HCT116 (cell line): ENCODE data around the gene RPRD1B. TPM values are rescaled to one million over a fixed set of nuclear protein-coding genes. Genes with fewer than 3 reads are reported as not detected.

ENCODE experiments used
- ATAC-seq: fragments of 200-7000 bp; cut with Tn5 transposase; 2 replicates; pipeline ENCODE4 v1.9.1; 2020; ENCODE audit warnings: mild to moderate bottlenecking, moderate library complexity
- BruUV-seq: library from RNA; stranded (reverse); fragments of 400-500 nt; replicated peaks from 2 replicates; lab custom pipeline; 2021; lab: Mats Ljungman, UMichigan
- CTCF ChIA-PET: fragments of 300-600 bp; sonication (Branson Sonifier 250); formaldehyde crosslinking; loops from one replicate; lab custom pipeline; 2021; ENCODE audit warnings: antibody characterized with exemption; lab: Charles Lee
- POLR2A ChIA-PET: fragments of 300-600, 350-600 bp; sonication (Branson Sonifier 250); formaldehyde crosslinking; loops from one replicate; lab custom pipeline; 2021; ENCODE audit warnings: antibody characterized with exemption; lab: Charles Lee
- RAD21 ChIA-PET, 2 experiments: fragments of 300-600 bp; sonication (Branson Sonifier 250); formaldehyde crosslinking; loops; one replicate each; lab custom pipeline; 2023; ENCODE audit warnings: low total read pairs in 2 of 2; ENCODE audit not compliant: uncharacterized antibody in 2 of 2, unreplicated experiment in 2 of 2, low non-redundant PET in 1 of 2; lab: Charles Lee
- DNase-seq: peaks from one replicate; pipeline ENCODE4 v3.0.0-alpha.2; 2010; ENCODE audit warnings: low read depth, low spot score
- H2AFZ ChIP-seq: fragments of 200-600 bp; shearing (Covaris generic), sonication (generic); 2 replicates; pipeline ENCODE4 v1.6.1; 2017; ENCODE audit warnings: low read depth, mixed run types, mixed read lengths, antibody characterized with exemption, low read length; ENCODE audit not compliant: poor library complexity, severe bottlenecking
- H3K27ac ChIP-seq: 2 replicates; pipeline ENCODE4 v1.5.1; 2012; ENCODE audit warnings: low read depth, low read length
- H3K27me3 ChIP-seq: fragments of 200-600 bp; sonication (generic); 2 replicates; pipeline ENCODE4 v1.6.1; 2016; ENCODE audit warnings: mixed run types, low read length, mixed read lengths; ENCODE audit not compliant: insufficient read depth
- H3K36me3 ChIP-seq, 2 experiments: fragments of 200-500 bp in 1 of 2; fragments of 200-600 bp in 1 of 2; sonication (Bioruptor generic) in 1 of 2; sonication (generic) in 1 of 2; 2 replicates each; pipeline versions ENCODE4 v1.5.1 to v1.6.1; 2014 to 2016; ENCODE audit warnings: low read length in 2 of 2, inconsistent platforms in 1 of 2, mixed read lengths in 1 of 2, mixed run types in 1 of 2; ENCODE audit not compliant: insufficient read depth in 2 of 2, control insufficient read depth in 1 of 2
- H3K4me1 ChIP-seq, 2 experiments: fragments of 200-600 bp in 1 of 2; sonication (generic) in 1 of 2; 2 replicates each; pipeline versions ENCODE4 v1.5.1 to v1.6.1; 2012 to 2017; ENCODE audit warnings: low read length in 2 of 2, inconsistent platforms in 1 of 2, mild to moderate bottlenecking in 1 of 2, mixed read lengths in 1 of 2, mixed run types in 1 of 2, moderate library complexity in 1 of 2; ENCODE audit not compliant: insufficient read depth in 2 of 2, control insufficient read depth in 1 of 2
- H3K4me2 ChIP-seq: fragments of 200-600 bp; sonication (generic); 2 replicates; pipeline ENCODE4 v1.6.1; 2017; ENCODE audit warnings: mixed run types, low read length, mixed read lengths
- H3K4me3 ChIP-seq, 2 experiments: fragments of 200-600 bp in 1 of 2; sonication (generic) in 1 of 2; replicated peaks in 1 of 2; 2 replicates each; pipeline ENCODE4 v1.5.1; 2011 to 2016; ENCODE audit warnings: low read length in 2 of 2, control low read depth in 1 of 2, low read depth in 1 of 2, mild to moderate bottlenecking in 1 of 2, mixed read lengths in 1 of 2, mixed run types in 1 of 2
- H3K79me2 ChIP-seq: fragments of 200-600 bp; sonication (generic); 2 replicates; pipeline ENCODE4 v1.6.1; 2017; ENCODE audit warnings: mild to moderate bottlenecking, mixed run types, low read length, moderate library complexity, mixed read lengths; ENCODE audit not compliant: insufficient read depth
- H3K9ac ChIP-seq: fragments of 200-600 bp; sonication (generic); 2 replicates; pipeline ENCODE4 v1.6.1; 2016; ENCODE audit warnings: low read length, mixed read lengths
- H3K9me2 ChIP-seq: fragments of 200-600 bp; sonication (generic), shearing (Covaris generic); 2 replicates; pipeline ENCODE4 v1.6.1; 2017; ENCODE audit warnings: mixed run types, mild to moderate bottlenecking, moderate library complexity; ENCODE audit not compliant: insufficient read depth
- H3K9me3 ChIP-seq, 2 experiments: fragments of 200-500 bp in 1 of 2; fragments of 200-600 bp in 1 of 2; sonication (Bioruptor generic) in 1 of 2; sonication (generic) in 1 of 2; 2 replicates each; pipeline ENCODE4 v1.6.1; 2014 to 2017; ENCODE audit warnings: low read length in 2 of 2, mixed read lengths in 2 of 2, inconsistent platforms in 1 of 2, low read depth in 1 of 2, mild to moderate bottlenecking in 1 of 2, mixed run types in 1 of 2, moderate library complexity in 1 of 2; ENCODE audit not compliant: control insufficient read depth in 1 of 2, insufficient read depth in 1 of 2
- H4K20me1 ChIP-seq: fragments of 200-600 bp; sonication (generic), shearing (Covaris generic); 2 replicates; pipeline ENCODE4 v1.6.1; 2017; ENCODE audit warnings: mixed run types, mild to moderate bottlenecking, moderate library complexity; ENCODE audit not compliant: insufficient read depth
- CBX3 ChIP-seq: IDR thresholded peaks from 2 replicates; pipeline ENCODE4 v1.6.1; 2012; ENCODE audit warnings: low read depth
- ELF1 ChIP-seq: IDR thresholded peaks from 2 replicates; pipeline ENCODE4 v1.6.1; 2012; ENCODE audit warnings: low read depth, borderline replicate concordance
- EZH2 ChIP-seq: fragments of 200-600 bp; sonication (generic); IDR thresholded peaks from 2 replicates; pipeline ENCODE4 v1.6.1; 2017; ENCODE audit warnings: antibody characterized with exemption, mixed run types
- EZH2phosphoT487 ChIP-seq: fragments of 200-600 bp; IDR thresholded peaks from 2 replicates; pipeline ENCODE4 v1.6.1; 2018; ENCODE audit warnings: antibody characterized with exemption, borderline replicate concordance
- FOSL1 ChIP-seq: IDR thresholded peaks from 2 replicates; pipeline ENCODE4 v1.6.1; 2012; ENCODE audit warnings: low read depth
- JUND ChIP-seq: IDR thresholded peaks from 2 replicates; pipeline ENCODE4 v1.6.1; 2012
- POLR2A ChIP-seq: IDR thresholded peaks from 2 replicates; pipeline ENCODE4 v1.7.0; 2011; ENCODE audit warnings: borderline replicate concordance; ENCODE audit not compliant: insufficient read depth, insufficient read length; ENCODE audit errors: extremely low read depth
- POLR2AphosphoS5 ChIP-seq: IDR thresholded peaks from 2 replicates; pipeline ENCODE4 v1.6.1; 2011; ENCODE audit warnings: mild to moderate bottlenecking, low read depth, low read length, moderate library complexity
- RAD21 ChIP-seq: IDR thresholded peaks from 2 replicates; pipeline ENCODE4 v1.6.1; 2012; ENCODE audit warnings: low read depth, mild to moderate bottlenecking
- SIN3A ChIP-seq: IDR thresholded peaks from 2 replicates; pipeline ENCODE4 v1.6.1; 2012; ENCODE audit warnings: low read depth
- SP1 ChIP-seq: IDR thresholded peaks from 2 replicates; pipeline ENCODE4 v1.6.1; 2012; ENCODE audit warnings: low read depth
- TCF7L2 ChIP-seq: IDR thresholded peaks from 2 replicates; pipeline ENCODE4 v1.7.0; 2011; ENCODE audit warnings: borderline replicate concordance, inconsistent platforms; ENCODE audit not compliant: insufficient read depth, insufficient read length; ENCODE audit errors: extremely low read depth
- YY1 ChIP-seq: IDR thresholded peaks from 2 replicates; pipeline ENCODE4 v1.6.1; 2011; ENCODE audit warnings: low read length, low read depth, moderate library complexity, mild to moderate bottlenecking; ENCODE audit not compliant: insufficient replicate concordance; ENCODE audit errors: extremely low read depth
- ZFX ChIP-seq: fragments of 450-650 bp; IDR thresholded peaks from 2 replicates; pipeline ENCODE4 v1.6.1; 2017
- ZNF274 ChIP-seq: fragments of 200-500 bp; sonication (Bioruptor generic); IDR thresholded peaks from 2 replicates; pipeline ENCODE4 v1.6.1; 2014; ENCODE audit warnings: mild to moderate bottlenecking, low read depth, low read length, inconsistent platforms
- intact Hi-C: fragments of 100-400 bp; cut with micrococcal nuclease; formaldehyde crosslinking; loops from 2 replicates; pipeline ENCODE4 v1.10.0; 2022
- total RNA-seq: library from RNA; stranded (reverse); gene quantifications from one replicate; pipeline ENCODE4 v1.2.1, GENCODE V29; 2021; ENCODE audit not compliant: unreplicated experiment
- TF ChIP-seq, protein P1 (sequence below): IDR thresholded peaks from 2 replicates; pipeline ENCODE4 v1.6.1; 2012
- TF ChIP-seq, protein P2 (sequence below): IDR thresholded peaks from 2 replicates; pipeline ENCODE4 v1.6.1; 2012
- TF ChIP-seq, protein P3 (sequence below), 3 experiments: fragments of 200-600 bp in 1 of 3; sonication (generic) in 1 of 3; IDR thresholded peaks in 2 of 3; conservative IDR thresholded peaks in 1 of 3; 2 replicates each; pipeline ENCODE4 v1.5.1; 2012 to 2017; ENCODE audit warnings: low read depth in 2 of 3, low read length in 2 of 3, antibody characterized with exemption in 1 of 3, borderline replicate concordance in 1 of 3, control low read depth in 1 of 3, mild to moderate bottlenecking in 1 of 3, mixed read lengths in 1 of 3, mixed run types in 1 of 3, moderate library complexity in 1 of 3; ENCODE audit not compliant: insufficient read depth in 1 of 3
- TF ChIP-seq, protein P4 (sequence below): IDR thresholded peaks from 2 replicates; pipeline ENCODE4 v1.6.1; 2011; ENCODE audit warnings: mild to moderate bottlenecking, low read length, moderate library complexity; ENCODE audit not compliant: insufficient replicate concordance; ENCODE audit errors: extremely low read depth
- TF ChIP-seq, protein P5 (sequence below): IDR thresholded peaks from 2 replicates; pipeline ENCODE4 v1.6.1; 2012; ENCODE audit warnings: low read depth

The RPRD1B gene
- total RNA-seq, 1 experiment from 2014 or later = 30.7 TPM

DNA sequence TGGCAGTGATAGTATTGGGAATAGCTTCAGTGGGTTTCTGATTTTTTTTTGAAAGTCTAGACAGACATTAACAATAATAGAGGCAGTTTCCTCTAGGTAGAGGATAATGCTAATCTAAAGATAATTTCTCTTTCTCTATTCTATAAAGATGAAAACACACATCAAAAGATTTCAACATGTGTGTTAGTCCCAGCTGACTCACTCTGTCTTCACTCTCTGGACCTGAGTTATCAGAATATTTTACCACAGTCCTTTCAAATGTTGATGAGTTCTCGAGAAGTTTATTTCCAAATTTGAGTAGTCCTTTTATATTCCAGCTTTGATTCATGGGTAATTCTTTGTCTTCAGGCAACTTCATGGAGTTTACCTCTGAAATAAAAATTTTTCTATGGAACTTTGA, 17.1 kb downstream of the RPRD1B start:
- peaks cover 3 to 8% of the 10 kb centered on the region in 2 experiments; a peak in 1 of 4 replicates for H3K4me1 ChIP-seq
- H3K27me3 ChIP-seq = no peaks in the 10 kb centered on the region
- no peak overlapping the region for H3K4me2 ChIP-seq
- ChIA-PET POLR2A (no interaction called here), RAD21 (no interaction called here), CTCF (interaction anchor here (0.9 kb wide), 1 partner anchor 486 kb away, joined by 3 read pairs; no protein-coding TSS in a partner anchor)
- TF ChIP-seq RAD21 (no peak), ZNF274 (no peak), YY1 (no peak), SIN3A (no peak), POLR2AphosphoS5 (no peak), ELF1 (no peak), EZH2phosphoT487 (no peak), EZH2 (no peak), SP1 (no peak), POLR2A (no peak), TCF7L2 (no peak), JUND (no peak), CBX3 (no peak), ZFX (no peak), FOSL1 (no peak)
- TF ChIP-seq, protein P1, sequence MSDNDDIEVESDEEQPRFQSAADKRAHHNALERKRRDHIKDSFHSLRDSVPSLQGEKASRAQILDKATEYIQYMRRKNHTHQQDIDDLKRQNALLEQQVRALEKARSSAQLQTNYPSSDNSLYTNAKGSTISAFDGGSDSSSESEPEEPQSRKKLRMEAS = no peak
- TF ChIP-seq, protein P2, sequence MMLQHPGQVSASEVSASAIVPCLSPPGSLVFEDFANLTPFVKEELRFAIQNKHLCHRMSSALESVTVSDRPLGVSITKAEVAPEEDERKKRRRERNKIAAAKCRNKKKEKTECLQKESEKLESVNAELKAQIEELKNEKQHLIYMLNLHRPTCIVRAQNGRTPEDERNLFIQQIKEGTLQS = no peak
- TF ChIP-seq, protein P3, sequence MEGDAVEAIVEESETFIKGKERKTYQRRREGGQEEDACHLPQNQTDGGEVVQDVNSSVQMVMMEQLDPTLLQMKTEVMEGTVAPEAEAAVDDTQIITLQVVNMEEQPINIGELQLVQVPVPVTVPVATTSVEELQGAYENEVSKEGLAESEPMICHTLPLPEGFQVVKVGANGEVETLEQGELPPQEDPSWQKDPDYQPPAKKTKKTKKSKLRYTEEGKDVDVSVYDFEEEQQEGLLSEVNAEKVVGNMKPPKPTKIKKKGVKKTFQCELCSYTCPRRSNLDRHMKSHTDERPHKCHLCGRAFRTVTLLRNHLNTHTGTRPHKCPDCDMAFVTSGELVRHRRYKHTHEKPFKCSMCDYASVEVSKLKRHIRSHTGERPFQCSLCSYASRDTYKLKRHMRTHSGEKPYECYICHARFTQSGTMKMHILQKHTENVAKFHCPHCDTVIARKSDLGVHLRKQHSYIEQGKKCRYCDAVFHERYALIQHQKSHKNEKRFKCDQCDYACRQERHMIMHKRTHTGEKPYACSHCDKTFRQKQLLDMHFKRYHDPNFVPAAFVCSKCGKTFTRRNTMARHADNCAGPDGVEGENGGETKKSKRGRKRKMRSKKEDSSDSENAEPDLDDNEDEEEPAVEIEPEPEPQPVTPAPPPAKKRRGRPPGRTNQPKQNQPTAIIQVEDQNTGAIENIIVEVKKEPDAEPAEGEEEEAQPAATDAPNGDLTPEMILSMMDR (IDR thresholded peaks at IDR 0.05 in 2 of 3, conservative IDR thresholded peaks at IDR 0.05 in 1 of 3; ENCODE audit: borderline replicate concordance in 1 of 3, insufficient read depth in 1 of 3, low read depth in 2 of 3, low read length in 2 of 3) = no peak
- TF ChIP-seq, protein P4, sequence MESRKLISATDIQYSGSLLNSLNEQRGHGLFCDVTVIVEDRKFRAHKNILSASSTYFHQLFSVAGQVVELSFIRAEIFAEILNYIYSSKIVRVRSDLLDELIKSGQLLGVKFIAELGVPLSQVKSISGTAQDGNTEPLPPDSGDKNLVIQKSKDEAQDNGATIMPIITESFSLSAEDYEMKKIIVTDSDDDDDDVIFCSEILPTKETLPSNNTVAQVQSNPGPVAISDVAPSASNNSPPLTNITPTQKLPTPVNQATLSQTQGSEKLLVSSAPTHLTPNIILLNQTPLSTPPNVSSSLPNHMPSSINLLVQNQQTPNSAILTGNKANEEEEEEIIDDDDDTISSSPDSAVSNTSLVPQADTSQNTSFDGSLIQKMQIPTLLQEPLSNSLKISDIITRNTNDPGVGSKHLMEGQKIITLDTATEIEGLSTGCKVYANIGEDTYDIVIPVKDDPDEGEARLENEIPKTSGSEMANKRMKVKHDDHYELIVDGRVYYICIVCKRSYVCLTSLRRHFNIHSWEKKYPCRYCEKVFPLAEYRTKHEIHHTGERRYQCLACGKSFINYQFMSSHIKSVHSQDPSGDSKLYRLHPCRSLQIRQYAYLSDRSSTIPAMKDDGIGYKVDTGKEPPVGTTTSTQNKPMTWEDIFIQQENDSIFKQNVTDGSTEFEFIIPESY = no peak
- TF ChIP-seq, protein P5, sequence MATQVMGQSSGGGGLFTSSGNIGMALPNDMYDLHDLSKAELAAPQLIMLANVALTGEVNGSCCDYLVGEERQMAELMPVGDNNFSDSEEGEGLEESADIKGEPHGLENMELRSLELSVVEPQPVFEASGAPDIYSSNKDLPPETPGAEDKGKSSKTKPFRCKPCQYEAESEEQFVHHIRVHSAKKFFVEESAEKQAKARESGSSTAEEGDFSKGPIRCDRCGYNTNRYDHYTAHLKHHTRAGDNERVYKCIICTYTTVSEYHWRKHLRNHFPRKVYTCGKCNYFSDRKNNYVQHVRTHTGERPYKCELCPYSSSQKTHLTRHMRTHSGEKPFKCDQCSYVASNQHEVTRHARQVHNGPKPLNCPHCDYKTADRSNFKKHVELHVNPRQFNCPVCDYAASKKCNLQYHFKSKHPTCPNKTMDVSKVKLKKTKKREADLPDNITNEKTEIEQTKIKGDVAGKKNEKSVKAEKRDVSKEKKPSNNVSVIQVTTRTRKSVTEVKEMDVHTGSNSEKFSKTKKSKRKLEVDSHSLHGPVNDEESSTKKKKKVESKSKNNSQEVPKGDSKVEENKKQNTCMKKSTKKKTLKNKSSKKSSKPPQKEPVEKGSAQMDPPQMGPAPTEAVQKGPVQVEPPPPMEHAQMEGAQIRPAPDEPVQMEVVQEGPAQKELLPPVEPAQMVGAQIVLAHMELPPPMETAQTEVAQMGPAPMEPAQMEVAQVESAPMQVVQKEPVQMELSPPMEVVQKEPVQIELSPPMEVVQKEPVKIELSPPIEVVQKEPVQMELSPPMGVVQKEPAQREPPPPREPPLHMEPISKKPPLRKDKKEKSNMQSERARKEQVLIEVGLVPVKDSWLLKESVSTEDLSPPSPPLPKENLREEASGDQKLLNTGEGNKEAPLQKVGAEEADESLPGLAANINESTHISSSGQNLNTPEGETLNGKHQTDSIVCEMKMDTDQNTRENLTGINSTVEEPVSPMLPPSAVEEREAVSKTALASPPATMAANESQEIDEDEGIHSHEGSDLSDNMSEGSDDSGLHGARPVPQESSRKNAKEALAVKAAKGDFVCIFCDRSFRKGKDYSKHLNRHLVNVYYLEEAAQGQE = no peak
- H3K9me2 ChIP-seq = no peaks in the 10 kb centered on the region
- intact Hi-C loops = no loop called here
- no peak overlapping the region for H3K4me3 ChIP-seq
- H3K36me3 ChIP-seq = peaks cover 7 to 14% of the 10 kb centered on the region in 2 experiments; a peak in 3 of 4 replicates
- H4K20me1 ChIP-seq = peaks cover 5% of the 10 kb centered on the region; the same call in 1 of the 2 replicates
- H3K79me2 ChIP-seq = peaks cover 88% of the 10 kb centered on the region
- no peak overlapping the region for H2AFZ ChIP-seq
- no peak overlapping the region for H3K9ac ChIP-seq
- no peak for DNase-seq
- no peak overlapping the region for H3K27ac ChIP-seq
- no peak for ATAC-seq
- BruUV-seq = no TSS peak
- H3K9me3 ChIP-seq = no peaks in the 10 kb centered on the region
